GM19438 (cell line): Measurements from ENCODE around the gene SBF2.
"Not testable (repeated sequence)": the region's sequence is repeated elsewhere in the genome, so short reads cannot be mapped to it uniquely, and the experiment has no call there.

ENCODE experiments used
- ATAC-seq: cut with Tn5 transposase; IDR thresholded peaks from one replicate; pipeline ENCODE4 v1.9.1; 2021; ENCODE audit warnings: low read depth; ENCODE audit not compliant: unreplicated experiment

The SBF2 gene

DNA sequence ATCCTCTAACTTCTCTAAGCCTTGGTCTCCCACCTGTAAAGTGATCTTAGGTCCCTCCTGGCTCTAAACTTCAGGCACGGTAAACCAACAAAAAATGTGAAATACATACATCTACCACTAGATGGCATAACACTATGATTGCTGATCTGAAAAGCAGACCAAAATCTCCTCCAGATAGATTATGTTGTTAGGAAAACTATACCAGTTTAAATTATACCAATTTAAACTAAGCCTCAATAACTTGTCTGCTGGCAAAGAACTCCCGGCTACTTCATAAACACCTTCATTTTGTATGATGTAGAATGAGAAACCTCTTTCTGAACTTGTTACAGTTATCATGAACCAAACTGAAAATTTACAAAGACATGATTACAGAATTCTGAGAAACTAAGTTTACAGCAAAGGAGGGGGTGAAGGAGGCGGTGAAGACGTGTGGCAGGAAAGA lies 85.9 kb downstream of the SBF2 start:
- ATAC-seq = no peak

- ATAC-seq = no peak
Measured at GRCh38 chr11:10205928-10206327, 88.1 kb downstream of the SBF2 start.

DNA sequence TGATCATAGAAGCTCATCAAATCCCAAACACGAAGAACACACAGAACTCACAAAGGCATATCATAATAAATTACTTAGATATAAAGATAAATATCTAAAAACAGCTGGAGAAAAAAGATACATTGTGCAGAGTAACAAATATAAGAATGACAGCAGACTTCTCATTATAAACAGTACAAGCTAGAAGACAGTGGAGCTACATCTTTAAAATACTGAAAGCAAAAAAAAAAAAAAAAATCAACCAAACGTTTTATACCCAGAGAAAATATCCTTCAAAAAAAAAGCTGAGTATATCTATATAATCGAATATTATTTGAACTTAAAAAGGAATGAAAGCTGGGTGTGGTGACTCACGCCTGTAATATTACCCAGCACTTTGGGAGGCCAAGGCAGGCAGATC lies 90.0 kb downstream of the SBF2 start:
- no peak for ATAC-seq

- ATAC-seq = no peak
Measured at GRCh38 chr11:10201343-10201742, 92.7 kb downstream of the SBF2 start.

DNA sequence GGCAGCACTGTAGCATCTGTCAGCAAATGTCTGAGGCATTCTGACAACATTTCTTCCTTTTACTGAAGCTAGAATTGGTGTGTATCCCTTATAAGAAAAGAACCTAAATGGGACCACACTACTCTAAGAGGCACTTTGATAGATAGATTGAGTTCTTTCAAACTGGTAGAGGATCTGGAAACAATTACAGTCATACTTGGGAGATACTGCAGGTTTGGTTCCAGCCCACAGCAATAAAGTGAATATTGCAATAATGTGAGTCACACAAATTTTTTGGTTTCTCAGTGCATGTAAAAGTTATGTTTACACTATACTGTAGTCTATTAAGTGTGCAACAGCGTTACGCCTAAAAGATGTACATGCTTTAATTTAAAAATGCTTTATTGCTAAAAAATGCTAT lies 96.9 kb downstream of the SBF2 start:
- no peak for ATAC-seq

DNA sequence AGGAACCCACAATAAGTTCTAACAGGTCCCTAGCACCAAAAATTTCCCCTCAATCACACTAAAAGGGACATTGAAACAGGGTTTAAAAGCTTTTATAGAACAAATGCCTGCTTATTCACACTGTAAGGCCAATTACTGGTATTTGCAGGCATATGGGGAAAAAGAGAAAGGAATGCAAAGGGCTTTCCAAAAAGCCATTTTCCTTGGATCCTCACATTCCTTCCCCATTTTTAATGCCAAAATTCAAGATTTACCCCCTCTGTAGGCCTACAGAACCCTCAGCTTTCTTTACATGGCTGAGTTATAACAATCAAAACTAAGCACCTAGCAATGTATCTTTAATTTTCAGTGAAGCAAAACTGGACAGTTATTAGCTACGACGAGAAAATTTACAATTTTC lies 102.0 kb downstream of the SBF2 start:
- ATAC-seq = no peak

DNA sequence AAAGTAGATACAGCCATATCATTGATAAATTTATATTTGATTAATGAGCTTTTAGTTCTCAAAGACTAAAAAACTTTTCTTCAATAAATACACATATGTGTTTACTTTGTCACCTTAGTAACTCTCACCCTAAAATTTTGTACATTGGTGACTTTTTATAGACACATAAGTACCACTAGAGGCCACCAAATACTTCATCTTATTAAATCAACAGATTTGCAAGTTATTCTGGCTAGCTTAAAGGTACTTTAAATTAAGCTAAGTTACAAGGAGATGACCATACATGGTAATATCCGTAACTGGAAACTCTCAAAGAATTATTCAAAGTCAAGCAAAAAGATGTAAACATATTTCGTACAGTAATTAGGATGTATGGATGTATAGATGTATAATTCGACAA lies 112.2 kb downstream of the SBF2 start:
- ATAC-seq = no peak

DNA sequence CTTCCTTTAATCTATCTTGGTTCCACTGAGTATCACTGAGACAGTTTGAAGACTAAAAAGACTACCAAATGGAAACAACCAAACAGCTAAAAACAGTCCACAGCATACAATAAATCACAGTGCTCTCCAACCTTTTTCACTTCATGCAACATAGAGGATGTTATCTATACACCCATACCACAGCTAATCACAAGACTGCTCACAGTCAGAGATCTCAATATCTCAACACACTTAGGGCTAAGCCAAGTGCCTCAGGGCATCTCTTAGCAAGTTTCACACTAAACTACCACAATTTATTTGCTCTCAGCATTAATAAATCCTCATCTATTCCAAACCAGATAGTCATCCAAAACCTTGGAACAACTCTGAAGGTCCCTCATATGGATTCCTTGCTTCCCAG lies 129.4 kb downstream of the SBF2 start:
- no peak for ATAC-seq

DNA sequence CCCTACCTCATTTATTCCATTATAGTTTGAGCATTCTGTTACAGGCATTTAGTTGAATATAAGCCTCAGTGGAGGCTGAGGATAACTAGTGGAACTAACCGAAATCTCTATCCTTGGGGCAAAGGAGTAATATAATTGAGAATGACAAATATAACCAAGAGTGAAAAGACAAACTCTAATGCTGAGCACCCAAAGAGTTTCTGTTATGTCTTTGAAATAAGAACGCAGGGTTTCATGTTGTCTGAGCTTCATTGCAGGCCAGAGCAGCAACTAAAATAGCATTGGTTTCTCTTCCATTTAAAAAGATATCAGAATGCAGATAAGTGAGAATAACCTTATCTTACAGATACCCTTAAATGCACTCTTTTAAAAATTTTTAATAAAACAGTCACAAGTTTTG lies 131.8 kb downstream of the SBF2 start:
- ATAC-seq = no peak

DNA sequence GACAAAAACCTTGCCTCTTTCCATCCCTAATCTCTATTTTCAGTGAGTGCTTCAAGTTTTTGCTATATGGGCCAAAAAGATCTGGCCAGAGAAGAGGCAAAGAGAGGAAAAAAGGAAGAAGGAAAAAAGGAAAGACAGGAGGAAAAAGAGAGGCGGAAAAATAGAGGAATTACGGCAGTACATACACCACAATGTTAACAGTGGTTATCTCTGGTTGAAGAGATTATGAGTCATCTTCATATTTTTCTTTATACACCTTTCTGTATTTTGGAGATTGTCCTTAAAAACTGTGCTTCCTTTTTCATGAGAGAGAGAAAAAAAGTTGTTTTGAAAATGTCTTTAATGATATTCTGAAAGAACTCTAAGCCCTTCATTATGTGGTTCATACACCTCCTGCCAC lies 133.7 kb downstream of the SBF2 start:
- no peak for ATAC-seq

- ATAC-seq = no peak
Measured at GRCh38 chr11:10158461-10158860, 135.6 kb downstream of the SBF2 start.

DNA sequence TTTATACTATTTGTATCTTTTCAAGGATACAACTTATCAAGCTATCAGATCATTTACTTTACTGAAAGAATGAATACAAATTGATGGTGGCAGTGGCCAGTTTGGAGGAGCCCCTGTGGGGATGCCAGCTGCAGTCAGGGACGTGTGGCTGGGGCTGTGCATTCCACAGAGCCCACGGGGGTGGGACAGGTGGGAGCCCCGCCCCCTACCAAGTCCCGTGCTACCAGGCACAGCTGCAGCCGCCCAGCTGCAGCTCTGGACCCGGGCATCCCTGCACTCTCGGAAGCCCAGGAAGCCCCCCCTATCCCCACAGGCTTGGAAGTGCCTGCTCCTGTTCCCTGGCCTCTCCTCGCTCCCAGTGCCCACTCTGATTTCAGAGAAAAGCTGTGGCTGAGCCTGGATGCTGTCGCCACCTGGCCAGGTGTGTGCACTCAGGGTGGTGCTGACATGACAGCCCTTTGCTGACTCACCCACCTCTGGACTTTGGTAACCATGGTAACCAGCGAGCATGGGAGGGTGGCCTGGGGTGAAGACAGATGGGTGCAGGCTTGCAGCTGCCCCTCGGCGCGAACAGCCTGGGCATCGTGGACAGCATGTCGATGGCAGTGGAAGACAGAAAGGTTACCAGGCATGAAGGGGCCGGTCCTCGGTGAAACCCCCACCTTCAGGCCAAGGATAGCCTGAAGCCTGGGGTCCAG lies 138.1 kb downstream of the SBF2 start:
- no peak for ATAC-seq

DNA sequence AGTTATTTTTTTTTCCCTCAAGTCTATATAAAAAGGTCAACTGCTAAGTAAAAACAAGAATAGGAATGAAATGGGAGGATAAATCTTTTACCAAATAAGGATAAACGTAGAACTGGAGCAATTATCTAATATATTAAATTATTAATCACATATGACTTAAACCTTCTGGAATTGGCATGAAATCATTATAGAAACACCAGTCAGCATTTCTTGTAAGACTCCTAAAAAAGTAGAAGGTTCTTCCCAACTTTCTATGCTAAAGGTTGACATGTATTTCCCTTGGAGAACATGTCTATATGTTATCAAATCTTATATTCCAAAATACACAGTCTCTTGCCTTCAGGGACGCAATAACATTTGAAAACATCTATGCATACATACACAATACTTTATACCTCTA lies 143.2 kb downstream of the SBF2 start:
- no peak for ATAC-seq

- ATAC-seq = no peak
Measured at GRCh38 chr11:10149553-10149952, 144.5 kb downstream of the SBF2 start.

GRCh38 chr11:10147195-10147594 lies 146.8 kb downstream of the SBF2 start:
- ATAC-seq = no peak

DNA sequence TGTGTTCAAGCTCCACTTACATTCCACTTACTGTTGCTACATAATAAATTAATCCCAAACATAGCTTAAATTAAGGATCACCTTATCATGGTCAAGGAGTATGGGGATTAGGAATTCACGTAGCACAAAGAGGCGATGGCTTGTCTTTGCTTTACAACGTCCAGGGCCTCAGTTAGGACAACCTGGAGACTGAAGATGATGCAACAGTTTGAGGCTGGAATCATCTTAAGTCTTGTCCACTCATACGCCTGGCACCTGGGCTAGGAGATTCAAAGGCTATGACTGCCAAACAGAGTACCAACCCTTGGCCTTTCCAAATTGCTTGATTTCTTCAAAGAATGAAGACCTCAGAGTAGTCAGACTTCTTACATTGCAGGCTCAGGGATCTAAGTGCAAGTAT lies 149.1 kb downstream of the SBF2 start:
- no peak for ATAC-seq

DNA sequence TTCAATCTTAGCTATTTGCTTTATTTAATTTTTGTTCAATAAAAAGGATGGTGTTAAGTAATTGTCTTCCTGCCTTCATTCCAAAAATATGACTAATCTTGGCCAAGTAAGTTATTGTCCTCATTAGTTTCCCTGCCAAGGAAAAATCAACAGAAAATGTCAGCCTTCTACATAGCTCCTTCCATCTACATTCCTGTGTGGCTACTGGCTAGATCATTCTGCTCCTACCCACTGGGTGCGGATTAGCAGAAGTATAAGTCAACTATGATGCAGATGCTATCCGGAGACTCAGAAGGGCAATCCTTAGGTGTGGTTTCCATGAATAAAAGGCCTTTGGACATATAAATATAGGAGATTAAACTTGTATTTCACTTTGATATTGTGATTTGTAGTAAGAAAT lies 154.4 kb downstream of the SBF2 start:
- no peak for ATAC-seq

DNA sequence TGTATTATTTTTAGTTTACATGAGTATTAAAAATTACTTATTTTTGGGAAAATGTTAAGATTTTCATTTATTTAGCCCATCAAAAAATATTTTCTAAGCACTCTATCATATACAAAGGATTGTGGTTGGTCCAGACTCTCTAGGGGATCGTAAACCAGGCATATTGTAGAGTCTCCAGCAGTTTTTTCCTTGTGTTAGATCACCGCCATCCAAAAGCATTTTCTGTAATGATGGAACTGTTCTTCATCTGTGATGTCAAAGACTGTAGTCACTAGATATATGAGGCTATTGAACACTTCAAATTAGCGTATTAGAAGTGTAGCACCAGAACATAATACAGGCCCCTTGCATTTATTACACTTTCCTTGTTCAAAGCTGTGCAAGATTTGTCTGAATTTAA lies 154.9 kb downstream of the SBF2 start:
- no peak for ATAC-seq

DNA sequence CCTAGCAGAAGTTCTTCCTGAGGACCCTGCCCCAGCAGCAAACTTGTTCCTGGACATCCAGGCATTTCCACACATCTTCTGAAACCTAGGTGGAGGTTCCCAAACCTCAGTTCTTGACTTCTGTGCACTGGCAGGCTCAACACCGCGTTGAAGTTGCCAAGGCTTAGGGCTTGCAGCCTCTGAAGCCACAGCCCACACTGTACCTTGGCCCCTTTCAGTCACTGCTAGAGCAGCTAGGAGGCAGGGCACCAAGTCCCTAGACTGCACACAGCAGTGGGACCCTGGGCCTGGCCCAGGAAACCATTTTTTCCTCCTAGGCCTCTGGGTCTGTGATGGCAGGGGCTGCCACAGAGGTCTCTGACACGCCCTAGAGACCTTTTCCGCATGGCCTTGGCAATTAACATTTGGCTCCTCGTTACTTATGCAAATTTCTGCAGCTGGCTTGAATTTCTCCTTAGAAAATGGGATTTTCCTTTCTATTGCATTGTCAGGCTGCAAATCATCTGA lies 159.0 kb downstream of the SBF2 start:
- no peak for ATAC-seq

DNA sequence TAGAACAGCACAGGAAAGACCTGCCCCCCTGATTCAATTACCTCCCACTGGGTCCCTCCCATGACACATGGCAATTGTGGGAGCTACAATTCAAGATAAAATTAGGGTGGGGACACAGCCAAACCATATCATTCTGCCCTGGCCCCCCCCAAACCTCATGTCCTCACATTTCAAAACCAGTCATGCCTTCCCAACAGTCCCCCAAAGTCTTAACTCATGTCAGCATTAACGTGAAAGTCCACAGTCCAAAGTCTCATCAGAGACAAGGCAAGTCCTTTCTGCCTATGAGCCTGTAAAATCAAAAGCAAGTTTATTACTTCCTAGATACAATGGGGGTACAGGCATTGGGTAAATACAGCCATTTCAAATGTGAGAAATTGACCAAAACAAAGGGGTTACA lies 159.8 kb downstream of the SBF2 start:
- not testable (repeated sequence) for ATAC-seq

DNA sequence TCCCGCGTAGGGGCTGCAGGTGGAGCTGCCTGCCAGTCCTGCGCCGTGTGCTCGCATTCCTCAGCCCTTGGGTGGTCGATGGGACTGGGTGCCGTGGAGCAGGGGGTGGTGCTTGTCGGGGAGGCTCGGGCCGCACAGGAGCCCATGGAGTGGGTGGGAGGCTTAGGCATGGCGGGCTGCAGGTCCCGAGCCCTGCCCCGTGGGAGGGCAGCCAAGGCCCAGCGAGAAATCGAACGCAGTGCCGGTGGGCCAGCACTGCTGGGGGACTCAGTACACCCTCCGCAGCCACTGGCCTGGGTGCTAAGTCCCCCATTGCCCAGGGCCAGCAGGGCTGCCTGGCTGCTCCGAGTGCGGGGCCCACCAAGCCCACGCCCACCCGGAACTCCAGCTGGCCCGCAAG lies 160.8 kb downstream of the SBF2 start:
- not testable (repeated sequence) for ATAC-seq

GRCh38 chr11:10130875-10131274 lies 163.1 kb downstream of the SBF2 start:
- ATAC-seq = no peak

- ATAC-seq = not testable (repeated sequence)
Measured at GRCh38 chr11:10129184-10129583, 164.8 kb downstream of the SBF2 start.
